Ishikawa (cell line): ENCODE measurements around the gene FMNL2.

ENCODE experiments used
- EGR1 ChIP-seq: IDR thresholded peaks from 2 replicates; pipeline ENCODE4 v1.6.1; 2012
- EP300 ChIP-seq: IDR thresholded peaks from 2 replicates; pipeline ENCODE4 v1.6.1; 2012; ENCODE audit warnings: borderline replicate concordance
- FOXM1 ChIP-seq: IDR thresholded peaks from 2 replicates; pipeline ENCODE4 v1.6.1; 2012; ENCODE audit warnings: low read depth, borderline replicate concordance
- MAX ChIP-seq: IDR thresholded peaks from 2 replicates; pipeline ENCODE4 v1.6.1; 2012
- NFIC ChIP-seq: IDR thresholded peaks from 2 replicates; pipeline ENCODE4 v1.6.1; 2012
- RAD21 ChIP-seq: IDR thresholded peaks from 2 replicates; pipeline ENCODE4 v1.6.1; 2012; ENCODE audit warnings: low read depth
- REST ChIP-seq: IDR thresholded peaks from 2 replicates; pipeline ENCODE4 v1.6.1; 2012; ENCODE audit warnings: low read depth, mild to moderate bottlenecking
- TAF1 ChIP-seq: IDR thresholded peaks from 2 replicates; pipeline ENCODE4 v1.6.1; 2012; ENCODE audit warnings: low read depth, mild to moderate bottlenecking
- YY1 ChIP-seq: IDR thresholded peaks from 2 replicates; pipeline ENCODE4 v1.6.1; 2012; ENCODE audit warnings: low read depth
- ZBTB7A ChIP-seq: IDR thresholded peaks from 2 replicates; pipeline ENCODE4 v1.6.1; 2012; ENCODE audit warnings: low read depth

- no peak for TF ChIP-seq MAX
- no peak for TF ChIP-seq EGR1
- TF ChIP-seq REST, result no peak
- no peak for TF ChIP-seq EP300
- no peak for TF ChIP-seq RAD21
- TF ChIP-seq NFIC, result no peak
- TF ChIP-seq TAF1, result no peak
- TF ChIP-seq YY1, result no peak
- TF ChIP-seq FOXM1, result no peak
- no peak for TF ChIP-seq ZBTB7A
Measured at GRCh38 chr2:152510621-152511020, 175.6 kb downstream of the FMNL2 start.
